ENCODE data around the gene LYPD6B.
"Not testable (repeated sequence)": the region's sequence is repeated elsewhere in the genome, so short reads cannot be mapped to it uniquely, and the experiment has no call there.

The LYPD6B gene

GRCh38 chr2:149221898-149222297 is 183.4 kb downstream of the LYPD6B start:
- no peak for DNase-seq

GRCh38 chr2:149223472-149224095 is 185.1 kb downstream of the LYPD6B start:
- DNase-seq, result no peak

GRCh38 chr2:149224543-149224942 is 186.0 kb downstream of the LYPD6B start:
- DNase-seq, result no peak

- no peak for DNase-seq
Observed at GRCh38 chr2:149225446-149225845, 186.9 kb downstream of the LYPD6B start.

GRCh38 chr2:149226790-149227189 is 188.3 kb downstream of the LYPD6B start:
- DNase-seq, result no peak

GRCh38 chr2:149235816-149236375 is 197.4 kb downstream of the LYPD6B start:
- no peak for DNase-seq

- no peak for DNase-seq
Observed at GRCh38 chr2:149236410-149236809, 197.9 kb downstream of the LYPD6B start.

GRCh38 chr2:149246186-149246585 is 207.7 kb downstream of the LYPD6B start:
- DNase-seq, result no peak

GRCh38 chr2:149251436-149251835 is 212.9 kb downstream of the LYPD6B start:
- DNase-seq, result not testable (repeated sequence)

GRCh38 chr2:149256877-149257276 is 218.4 kb downstream of the LYPD6B start:
- not testable (repeated sequence) for DNase-seq

GRCh38 chr2:149258531-149258930 is 220.0 kb downstream of the LYPD6B start:
- DNase-seq, result no peak

GRCh38 chr2:149259136-149259535 is 220.6 kb downstream of the LYPD6B start:
- DNase-seq, result no peak

- no peak for DNase-seq
Observed at GRCh38 chr2:149261692-149262091, 223.2 kb downstream of the LYPD6B start.

Data from activated T-cell treated with anti-CD3 and anti-CD28 coated beads, Interleukin-2, amount 50 U/mL, for 48 hours (primary cell).